ENCODE results near the gene ZNF765. TPM values are rescaled to one million over a fixed set of nuclear protein-coding genes. Genes with fewer than 3 reads are reported as not detected.

The ZNF765 gene
- total and polyA plus RNA-seq, 2 experiments from 2014 or later, result 10.3 to 33.4 TPM

- TF ChIP-seq POLR2AphosphoS5 (IDR thresholded peaks at IDR 0.05; ENCODE audit: low read depth) (peak; percentile 86), STAT1 (IDR thresholded peaks at IDR 0.05; ENCODE audit: unreplicated experiment) (no peak), ZNF462 (CRISPR knock-in tag; IDR thresholded peaks at IDR 0.05) (no peak), CTCF (conservative IDR thresholded peaks at IDR 0.05; ENCODE audit: low read depth in 2 of 2) (peak in 1 of 2 experiments; percentile 73; a peak in 2 of 4 replicates)
- H4K20me1 ChIP-seq (replicated peaks; ENCODE audit: insufficient read depth), result peaks cover 14% of the 10 kb centered on the region
- H3K79me2 ChIP-seq (replicated peaks; ENCODE audit: insufficient read depth), result peaks cover 34% of the 10 kb centered on the region
- Mint-ChIP-seq H3K27ac (peak within 1 kb of the TSS; percentile 78), H3K4me3 (peak within 1 kb of the TSS; percentile 93), H3K27me3 (ENCODE audit: insufficient read depth, low read depth, poor library complexity) (peaks cover 16% of the 10 kb centered on the region), H3K9me3 (0 out of 3 replicates have a peak, but pooled peaks cover under 1% of the 10 kb centered on the region), H3K36me3 (ENCODE audit: low read depth) (peaks cover under 1% of the 10 kb centered on the region; the same call in 1 of the 3 replicates), H3K4me1 (peaks cover 43% of the 10 kb centered on the region)
- peak within 1 kb of the TSS; percentile 97 for H3K4me3 ChIP-seq
- peaks cover 8% of the 10 kb centered on the region for H3F3A ChIP-seq (replicated peaks; ENCODE audit: low read depth)
- no peaks in the 10 kb centered on the region for H3K27me3 ChIP-seq (ENCODE audit: insufficient read depth)
- peak; percentile 93 for DNase-seq (ENCODE audit: low spot score)
- peak; percentile 93 for ATAC-seq
- H3K4me1 ChIP-seq (ENCODE audit: insufficient read depth), result peaks cover 37% of the 10 kb centered on the region
- H3K27ac ChIP-seq (ENCODE audit: low read depth), result peak within 1 kb of the TSS; percentile 91; the same call in 1 of the 2 replicates
- H3K9me2 ChIP-seq (ENCODE audit: insufficient read depth), result no peaks in the 10 kb centered on the region
- no peaks in the 10 kb centered on the region for H3K36me3 ChIP-seq (ENCODE audit: insufficient read depth)
- H3K4me2 ChIP-seq, result peak within 1 kb of the TSS; percentile 97
- peak within 1 kb of the TSS; percentile 91 for H2AFZ ChIP-seq
Observed at GRCh38 chr19:53365134-53365898, 29.6 kb upstream of the ZNF765 start, which contains the start of gene ZNF525. ZNF525 (plus strand) TSS chr19:53365705; CDS start chr19:53372282, 6,577 bp downstream.
